GM12878 (cell line): ENCODE data around the gene CHMP6. TPM values are rescaled to one million over a fixed set of nuclear protein-coding genes. Genes with fewer than 3 reads are reported as not detected.

Experiments
- ATAC-seq: fragments of 200-7000 bp; cut with Tn5 transposase; 3 replicates; pipeline ENCODE4 v1.9.1; 2020; ENCODE audit warnings: mild to moderate bottlenecking, moderate library complexity
- BruUV-seq: library from RNA; stranded (reverse); fragments of 400-500 nt; replicated peaks from 2 replicates; lab custom pipeline; 2021; lab: Mats Ljungman, UMichigan
- CTCF ChIA-PET: fragments of 300-600 bp; sonication (Branson Sonifier 250); formaldehyde crosslinking; extraction: SDS; loops from one replicate; lab custom pipeline; 2021; ENCODE audit warnings: inconsistent platforms; lab: Yijun Ruan, JAX
- POLR2A ChIA-PET: fragments of 350-600 bp; formaldehyde crosslinking; extraction: SDS; loops from one replicate; lab custom pipeline; 2021; ENCODE audit warnings: inconsistent platforms; lab: Charles Lee
- RAD21 ChIA-PET: fragments of 300-600 bp; sonication (Branson Sonifier 250); formaldehyde crosslinking; loops from one replicate; lab custom pipeline; 2023; ENCODE audit warnings: antibody characterized with exemption; ENCODE audit not compliant: unreplicated experiment; lab: Charles Lee
- SMC1A ChIA-PET: fragments of 300-600 bp; sonication (Branson Sonifier 250); formaldehyde crosslinking; loops from one replicate; lab custom pipeline; 2023; ENCODE audit not compliant: unreplicated experiment, uncharacterized antibody; lab: Charles Lee
- DNase-seq: peaks from one replicate; pipeline ENCODE4 v3.0.0-alpha.2; 2011; ENCODE audit warnings: low read depth, low spot score
- FAIRE-seq: peaks from 3 replicates; lab custom pipeline; 2011; peaks lifted over from hg19 to GRCh38; lab: Jason Lieb, UNC
- H2AFZ ChIP-seq: 2 replicates; pipeline ENCODE4 v1.6.0; 2011; ENCODE audit warnings: low read depth, low read length, control low read depth; ENCODE audit not compliant: control insufficient read depth
- H3K27ac ChIP-seq: 2 replicates; pipeline ENCODE4 v1.5.1; 2011; ENCODE audit warnings: control low read depth; ENCODE audit not compliant: control insufficient read depth, insufficient read depth
- H3K27me3 ChIP-seq, 2 experiments: replicated peaks in 1 of 2; 2 replicates each; pipeline versions ENCODE4 v1.6.0 to v1.6.1; 2011; ENCODE audit warnings: low read length in 1 of 2; ENCODE audit not compliant: control insufficient read depth in 2 of 2, insufficient read depth in 2 of 2
- H3K36me3 ChIP-seq, 2 experiments: 2 replicates each; pipeline ENCODE4 v1.5.1; 2011; ENCODE audit warnings: low read length in 1 of 2; ENCODE audit not compliant: control insufficient read depth in 2 of 2, insufficient read depth in 2 of 2
- H3K4me1 ChIP-seq: 2 replicates; pipeline ENCODE4 v1.6.1; 2011; ENCODE audit warnings: mild to moderate bottlenecking, low read length, moderate library complexity, mixed read lengths; ENCODE audit not compliant: control insufficient read depth, insufficient read depth
- H3K4me2 ChIP-seq: 2 replicates; pipeline ENCODE4 v1.6.0; 2011; ENCODE audit warnings: control low read depth; ENCODE audit not compliant: control insufficient read depth, insufficient read depth
- H3K4me3 ChIP-seq: fragments of 200-600 bp; sonication (generic); 2 replicates; pipeline ENCODE4 v1.5.1; 2016
- H3K79me2 ChIP-seq: 2 replicates; pipeline ENCODE4 v1.6.0; 2011; ENCODE audit warnings: low read length; ENCODE audit not compliant: control insufficient read depth, insufficient read depth
- H3K9ac ChIP-seq: 2 replicates; pipeline ENCODE4 v1.8.0; 2011; ENCODE audit warnings: low read length, control low read depth, mixed read lengths; ENCODE audit not compliant: control insufficient read depth, insufficient read depth
- H3K9me3 ChIP-seq: replicated peaks from 3 replicates; pipeline ENCODE4 v1.5.1; 2011; ENCODE audit warnings: mild to moderate bottlenecking, low read length; ENCODE audit not compliant: control insufficient read depth, insufficient read depth
- H4K20me1 ChIP-seq: 2 replicates; pipeline ENCODE4 v1.6.0; 2011; ENCODE audit not compliant: control insufficient read depth, insufficient read depth
- BACH1 ChIP-seq: fragments of 450-650 bp; IDR thresholded peaks from 2 replicates; pipeline ENCODE4 v1.6.1; 2017; ENCODE audit warnings: mild to moderate bottlenecking, borderline replicate concordance
- BCLAF1 ChIP-seq: fragments of 450-650 bp; IDR thresholded peaks from 2 replicates; pipeline ENCODE4 v1.6.1; 2017; ENCODE audit warnings: antibody characterized with exemption, mild to moderate bottlenecking, moderate library complexity
- MEF2A ChIP-seq: IDR thresholded peaks from 2 replicates; pipeline ENCODE4 v1.6.1; 2011; ENCODE audit warnings: low read depth, mild to moderate bottlenecking, low read length, moderate library complexity; ENCODE audit not compliant: insufficient read depth
- SUZ12 ChIP-seq: fragments of 200-600 bp; sonication (generic); IDR thresholded peaks from one replicate; pipeline ENCODE4 v1.6.1; 2018; ENCODE audit warnings: antibody characterized with exemption, mild to moderate bottlenecking; ENCODE audit not compliant: unreplicated experiment
- WGBS: methylation state at CpG from one replicate; pipeline ENCODE4 v1.1.6; 2016; ENCODE audit warnings: low lambda C conversion rate; ENCODE audit not compliant: insufficient replicate concordance, insufficient coverage; ENCODE audit errors: missing lambda C conversion rate; 5-methylcytosine and 5-hydroxymethylcytosine counted together
- in situ Hi-C: fragments of 300-500 bp; cut with MboI; formaldehyde crosslinking; loops from 9 replicates; pipeline ENCODE4 v1.14.3; 2018; ENCODE audit warnings: mixed read lengths
- intact Hi-C: fragments of 100-400 bp; cut with micrococcal nuclease; formaldehyde crosslinking; loops from one replicate; pipeline ENCODE4 v1.14.2; 2022; ENCODE audit not compliant: unreplicated experiment
- polyA plus RNA-seq, 11 experiments: library from polyadenylated mRNA; depleted of rRNA in 4 of 11; unstranded in 6 of 11; stranded (reverse) in 5 of 11; fragments of >200 nt; fragmentation: Nextera tagmentation in 4 of 11; fragmentation: Illumina TruSeq in 1 of 11; extraction: Ambion mirVana in 4 of 11; extraction: Trizol in 1 of 11; gene quantifications; 1 replicate in 1 of 11; 2 replicates in 10 of 11; pipeline versions ENCODE4 v1.2.1 to v1.2.3, GENCODE V29; 2011 to 2016; ENCODE audit warnings: inconsistent platforms in 2 of 11, missing spikeins in 2 of 11, low read depth in 1 of 11
- total RNA-seq, 4 experiments: library from RNA; depleted of rRNA in 3 of 4; stranded (reverse); fragments of >200 nt in 3 of 4; fragmentation: Illumina TruSeq in 1 of 4; extraction: Trizol in 1 of 4; gene quantifications; 2 replicates each; pipeline versions ENCODE4 v1.2.1 to v1.2.3, GENCODE V29; 2013 to 2021

The CHMP6 gene
- total and polyA plus RNA-seq, 10 of the 15 experiments (the other 5 are each of a cell fraction or from before 2014, with no cell fraction given), result 0.21 to 37.9 (median 14.7) TPM

- no peaks in the 10 kb centered on the region for H3K36me3 ChIP-seq
- no peak for TF ChIP-seq BCLAF1
- TF ChIP-seq BACH1, result no peak
- no peak for TF ChIP-seq MEF2A
- no peak for TF ChIP-seq SUZ12
- in situ Hi-C loops (loop anchor here (5.0 kb wide), 1 partner anchor 107 kb away; no protein-coding TSS in a partner anchor), intact Hi-C loops (loop anchor here (2.0 kb wide), 1 partner anchor 103 kb away; no protein-coding TSS in a partner anchor)
- no peaks in the 10 kb centered on the region for H3K9me3 ChIP-seq
- no peaks in the 10 kb centered on the region for H3K79me2 ChIP-seq
- DNase-seq (no peak), FAIRE-seq (no peak), ATAC-seq (no peak)
- no peak overlapping the region for H3K9ac ChIP-seq
- no peaks in the 10 kb centered on the region for H4K20me1 ChIP-seq
- ChIA-PET POLR2A (no interaction called here), CTCF (interaction anchor here (0.5 to 1.9 kb wide), 12 partner anchors 32 to 543 kb away, joined by 3 to 19 read pairs (median 4); no protein-coding TSS in a partner anchor), SMC1A (interaction anchor here (0.8 to 1.5 kb wide), 9 partner anchors 13 to 542 kb away, joined by 3 to 7 read pairs (median 4); no protein-coding TSS in a partner anchor), RAD21 (interaction anchor here (1.0 to 2.0 kb wide), 9 partner anchors 40 to 543 kb away, joined by 3 to 22 read pairs (median 5); no protein-coding TSS in a partner anchor)
- H3K4me3 ChIP-seq, result no peak overlapping the region
- H2AFZ ChIP-seq, result no peak overlapping the region
- 77% methylated on average over 10 of the region's 10 CpGs for WGBS
- no peak overlapping the region for H3K4me2 ChIP-seq
- H3K4me1 ChIP-seq, result no peaks in the 10 kb centered on the region
- no peaks in the 10 kb centered on the region for H3K27me3 ChIP-seq
- no TSS peak for BruUV-seq
- no peak overlapping the region for H3K27ac ChIP-seq
Observed at GRCh38 chr17:80969674-80970043, 22.0 kb upstream of the CHMP6 start.
